HG02759 (cell line): Measurements from ENCODE around the gene EIPR1.
"Not testable (repeated sequence)": the region's sequence is repeated elsewhere in the genome, so short reads cannot be mapped to it uniquely, and the experiment has no call there.

ENCODE experiments used
- ATAC-seq: cut with Tn5 transposase; IDR thresholded peaks from one replicate; pipeline ENCODE4 v1.9.1; 2021; ENCODE audit warnings: mild to moderate bottlenecking, moderate library complexity; ENCODE audit not compliant: unreplicated experiment

The EIPR1 gene

GRCh38 chr2:3291113-3291512 is 86.5 kb downstream of the EIPR1 start:
- ATAC-seq, result no peak

DNA sequence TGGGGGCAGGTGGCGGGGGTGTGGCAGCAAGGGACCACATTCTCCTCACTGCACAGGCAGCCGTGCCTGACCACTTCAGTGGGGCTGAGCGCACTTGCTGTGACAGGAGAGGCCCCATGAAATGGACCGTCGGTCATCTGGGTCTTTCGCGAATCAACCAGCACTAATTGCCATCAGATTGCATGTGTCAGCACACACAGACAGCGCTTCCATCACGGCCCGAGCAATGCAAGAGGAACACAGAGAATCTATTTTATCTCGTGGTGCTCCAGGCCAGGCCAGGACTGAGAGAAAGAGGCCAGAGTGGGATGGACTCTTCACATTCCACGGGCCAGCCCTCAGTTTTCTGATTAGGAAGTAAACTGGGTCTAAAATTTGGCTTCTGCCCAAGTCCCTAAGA is 87.0 kb downstream of the EIPR1 start:
- no peak for ATAC-seq

DNA sequence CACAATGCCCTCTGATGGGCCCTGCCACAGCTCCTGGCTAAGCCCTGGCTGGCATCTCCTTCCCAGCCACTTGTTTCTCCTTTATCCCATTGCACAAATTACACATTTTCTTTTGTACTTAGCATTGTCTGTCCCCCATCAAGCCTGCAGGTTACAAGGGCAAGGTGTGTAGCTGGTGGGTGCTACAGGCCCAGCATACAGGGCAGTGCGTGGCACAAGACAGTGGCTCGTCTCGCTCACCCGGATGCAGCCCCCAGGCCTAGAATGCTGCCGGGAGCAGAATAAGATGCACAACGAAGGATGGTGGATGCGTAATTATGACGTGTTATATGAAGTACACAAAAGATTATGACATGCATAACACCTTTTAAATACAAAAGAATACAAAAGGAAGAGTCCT is 87.6 kb downstream of the EIPR1 start:
- no peak for ATAC-seq

GRCh38 chr2:3289526-3289925 is 88.1 kb downstream of the EIPR1 start:
- ATAC-seq, result no peak

DNA sequence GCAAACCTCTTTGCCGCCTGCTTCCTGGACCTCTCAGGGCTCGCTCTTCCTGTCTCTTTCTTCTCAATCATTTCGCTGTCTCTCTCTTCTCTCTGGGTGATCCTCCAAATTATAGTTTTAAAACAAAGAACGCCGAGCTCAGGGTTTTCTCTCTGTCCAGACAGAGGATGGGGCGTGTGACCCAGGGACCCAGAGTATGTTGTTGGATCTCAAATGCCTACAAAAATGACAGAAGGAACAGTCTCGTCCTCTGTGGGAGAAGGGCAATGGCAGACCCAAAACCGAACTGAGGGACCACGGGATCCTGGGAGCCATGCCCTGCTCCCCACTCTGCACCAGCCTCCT is 88.5 kb downstream of the EIPR1 start:
- ATAC-seq, result no peak

DNA sequence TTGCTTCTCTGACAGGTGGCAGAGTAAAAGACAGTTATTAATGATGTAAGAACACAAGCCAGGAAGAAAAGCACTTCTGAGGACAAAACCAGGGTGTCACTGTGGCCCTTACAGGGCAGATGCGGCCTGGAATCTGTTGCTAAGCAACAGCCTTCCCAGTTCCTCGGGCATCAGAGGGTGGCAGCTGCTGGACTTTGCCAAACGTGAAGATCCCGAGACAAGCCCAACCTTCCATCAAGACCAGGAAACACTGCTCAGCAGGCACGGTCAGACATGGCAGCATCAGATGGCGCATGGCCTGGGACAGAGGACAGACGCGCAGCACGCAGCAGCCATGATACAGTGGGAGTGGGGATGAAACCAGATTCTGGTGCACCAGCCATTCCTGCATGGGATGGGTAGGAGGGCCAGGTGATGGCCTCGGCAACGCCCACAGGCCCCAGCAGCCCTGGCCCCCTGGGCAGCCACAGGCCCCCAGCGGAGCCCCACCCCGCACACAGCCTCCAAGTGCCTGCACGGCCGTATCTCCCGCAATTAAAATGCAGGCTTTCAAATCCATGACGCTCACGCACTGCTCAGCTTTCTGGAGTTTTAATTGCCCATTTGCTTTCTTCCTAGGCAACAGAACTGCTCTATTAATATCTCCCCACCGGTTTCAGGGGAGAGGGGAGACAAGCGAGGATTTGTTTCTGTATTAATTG is 89.0 kb downstream of the EIPR1 start:
- no peak for ATAC-seq

- no peak for ATAC-seq
Observed at GRCh38 chr2:3287896-3288295, 89.7 kb downstream of the EIPR1 start.

- not testable (repeated sequence) for ATAC-seq
Observed at GRCh38 chr2:3286646-3287036, 91.0 kb downstream of the EIPR1 start.

DNA sequence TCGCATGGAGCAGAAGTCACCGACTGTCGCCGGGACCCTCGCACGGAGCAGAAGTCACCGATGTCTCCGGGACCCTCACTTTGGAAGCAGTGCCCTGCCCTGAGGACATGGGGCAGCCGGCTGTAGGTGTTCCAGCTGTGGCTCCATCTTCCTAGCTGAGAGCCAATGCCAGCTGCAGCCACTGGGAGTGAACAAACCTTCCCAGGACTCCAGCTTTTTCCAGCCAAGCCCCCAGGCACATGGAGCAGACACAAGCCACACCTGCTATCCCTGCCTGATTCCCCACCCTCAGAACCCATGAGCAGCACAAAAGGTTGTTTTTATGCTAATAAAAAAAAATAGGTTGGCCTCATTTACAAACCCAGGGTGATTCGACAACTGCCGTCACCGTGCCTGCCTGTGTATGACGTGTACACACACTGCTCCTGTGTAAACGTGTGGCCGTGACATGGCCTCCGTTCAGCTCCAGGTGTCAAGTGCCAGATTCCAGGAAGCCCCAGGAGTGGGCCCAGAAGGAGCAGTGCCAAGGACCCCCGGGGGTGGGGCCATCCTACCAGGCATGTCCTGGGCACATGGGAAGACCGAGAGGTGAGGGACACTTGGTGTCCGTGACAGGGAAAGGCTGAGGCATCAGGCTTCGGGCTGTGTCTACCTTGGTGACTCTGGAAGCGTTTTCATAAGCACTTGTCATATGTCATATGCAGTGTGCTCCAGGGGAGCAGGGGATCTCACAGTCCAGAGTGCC is 91.5 kb downstream of the EIPR1 start:
- no peak for ATAC-seq

DNA sequence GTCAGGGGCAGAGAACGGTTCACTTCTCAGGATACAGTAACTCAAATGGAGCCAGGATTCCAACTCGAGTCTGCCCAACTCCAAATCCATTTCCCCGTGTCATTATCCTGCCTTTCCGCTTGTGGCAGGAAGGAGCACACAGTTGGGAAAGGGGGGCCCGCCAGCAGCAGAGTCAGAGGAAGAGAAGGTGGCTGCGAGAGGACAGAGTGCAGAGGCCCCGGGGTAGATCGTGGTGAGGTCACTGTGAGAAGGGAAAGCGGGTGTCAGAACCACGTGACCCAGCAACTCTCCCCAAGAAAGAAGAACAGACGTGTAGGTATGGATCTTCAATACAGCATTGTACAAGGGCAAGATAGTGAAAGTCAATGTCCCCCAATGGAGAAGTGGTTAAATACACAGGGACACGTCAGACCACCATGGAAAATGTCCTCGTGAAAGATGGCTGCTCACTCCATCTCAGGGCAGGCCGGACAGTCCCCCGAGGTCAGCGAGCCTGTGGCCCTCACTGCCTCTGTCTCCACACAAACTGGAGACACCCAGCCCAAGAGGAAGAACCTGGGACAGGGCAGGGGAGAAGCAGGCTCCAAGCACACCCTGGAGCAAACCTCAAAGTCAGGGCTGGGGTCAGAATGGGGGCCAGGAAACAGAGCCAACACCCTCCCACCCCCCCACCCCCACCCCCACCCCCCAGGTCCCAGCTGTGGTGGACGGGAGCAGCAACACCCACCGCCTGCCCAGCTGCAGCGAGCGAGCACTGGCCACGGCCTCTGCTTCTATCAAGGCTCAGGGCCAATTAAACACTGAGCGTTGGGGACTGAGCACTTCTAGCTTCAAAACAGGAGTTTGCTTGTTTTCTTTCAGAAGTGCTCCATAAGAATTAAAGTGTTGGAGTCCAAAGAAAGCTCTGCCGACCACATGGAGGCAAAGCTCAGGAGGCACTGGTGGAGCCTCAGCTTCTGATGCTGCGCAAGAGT is 92.7 kb downstream of the EIPR1 start:
- no peak for ATAC-seq

- not testable (repeated sequence) for ATAC-seq
Observed at GRCh38 chr2:3283876-3284656, 93.6 kb downstream of the EIPR1 start.

DNA sequence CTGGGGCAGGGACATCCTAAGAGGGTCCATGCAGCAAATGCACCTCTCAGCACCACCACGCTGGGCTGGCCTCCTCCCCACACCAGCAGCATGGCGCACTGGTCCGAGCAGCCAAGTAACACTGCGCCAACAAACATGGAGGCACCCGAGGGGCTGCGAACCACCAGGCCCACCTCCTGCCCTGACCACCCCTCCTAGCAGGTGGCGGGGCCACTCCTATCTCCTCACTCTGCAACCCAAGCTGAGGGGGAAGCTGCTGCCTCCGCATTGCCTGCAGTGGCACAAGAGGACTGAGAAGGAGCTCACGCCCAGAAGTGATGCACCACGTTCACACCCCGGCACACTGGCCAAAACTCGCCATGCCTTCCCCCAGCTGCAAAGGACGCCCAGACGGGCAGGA is 94.4 kb downstream of the EIPR1 start:
- ATAC-seq, result no peak

- ATAC-seq, result no peak
Observed at GRCh38 chr2:3282056-3282998, 95.3 kb downstream of the EIPR1 start.

DNA sequence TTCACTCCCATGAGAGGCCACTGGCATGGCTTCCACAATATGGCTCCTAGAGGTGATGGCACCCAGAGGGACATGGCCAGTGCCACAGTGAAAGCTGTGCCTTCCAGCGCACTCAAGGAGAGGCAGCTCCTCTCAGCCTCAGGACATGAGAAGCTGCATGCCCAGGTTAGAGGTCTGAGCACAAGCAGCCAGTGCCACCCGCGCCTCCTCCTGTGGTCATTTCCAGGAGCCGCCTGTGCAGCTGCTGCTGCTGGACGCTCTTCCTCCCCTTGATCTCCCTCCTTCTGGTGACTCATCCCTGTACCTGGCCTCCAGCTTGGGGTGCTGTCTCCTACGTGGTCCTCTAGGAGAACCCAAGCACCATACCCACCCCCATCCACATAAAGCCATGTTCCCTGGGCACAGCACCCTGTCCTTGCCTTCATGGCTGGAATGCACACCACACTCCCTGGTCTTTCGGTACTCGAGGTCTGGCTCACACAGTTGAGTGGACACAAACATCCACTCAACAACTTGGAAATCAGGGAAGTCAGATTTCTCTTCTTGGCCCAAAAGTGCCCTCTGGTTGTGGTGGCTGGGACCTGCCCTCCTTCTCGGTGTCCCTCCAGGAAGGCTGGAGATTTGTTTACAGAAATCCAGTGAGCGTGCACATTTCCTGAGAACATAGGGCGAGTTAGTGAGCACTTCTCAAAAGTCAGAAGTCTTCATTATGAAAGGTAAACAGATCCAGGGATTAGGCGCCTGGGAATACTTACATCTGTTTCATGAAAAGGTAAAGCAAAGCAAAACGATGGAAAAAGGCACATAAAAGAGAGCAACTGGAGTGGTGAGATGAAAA is 96.7 kb downstream of the EIPR1 start:
- ATAC-seq, result no peak

GRCh38 chr2:3280197-3280596 is 97.4 kb downstream of the EIPR1 start:
- ATAC-seq, result no peak

- no peak for ATAC-seq
Observed at GRCh38 chr2:3279236-3279960, 98.2 kb downstream of the EIPR1 start.

- ATAC-seq, result no peak
Observed at GRCh38 chr2:3278521-3279218, 98.9 kb downstream of the EIPR1 start.
